ENCODE data around the gene CDX1. TPM values are rescaled to one million over a fixed set of nuclear protein-coding genes. Genes with fewer than 3 reads are reported as not detected.

Gene CDX1
- total RNA-seq, 1 experiment from 2014 or later: 0.29 TPM

DNA sequence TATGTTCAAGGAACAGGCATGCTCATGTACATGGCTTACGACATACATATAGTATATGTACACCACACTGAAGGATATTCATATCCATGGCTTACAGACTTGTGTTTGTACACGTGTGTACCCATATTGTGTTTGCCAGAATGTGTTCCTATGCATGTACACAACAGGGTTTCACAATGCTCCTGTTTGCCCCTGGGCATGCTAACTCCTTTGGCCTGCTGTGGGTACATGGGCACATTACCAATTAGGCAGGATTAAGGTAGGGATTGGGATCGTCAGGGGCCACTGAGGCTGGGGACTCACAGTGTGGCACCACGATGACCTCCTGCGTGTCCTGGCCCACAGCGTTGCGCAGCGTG lies 37.1 kb upstream of the CDX1 start:
- BruUV-seq (replicated peaks): no TSS peak
- Histone ChIP-seq H3K4me1 (peaks cover 10% of the 10 kb centered on the region), H3K36me3 (ENCODE audit: control insufficient read depth, insufficient read depth, low read length) (no peaks in the 10 kb centered on the region), H3K9me3 (no peaks in the 10 kb centered on the region), H3K27me3 (replicated peaks; ENCODE audit: control insufficient read depth, insufficient read depth, low read length) (no peaks in the 10 kb centered on the region), H3K4me3 (ENCODE audit: low read depth, low read length) (no peak overlapping the region)
- CTCF ChIA-PET: interaction anchor here (0.8 to 2.6 kb wide), 2 partner anchors 46 to 89 kb away, joined by 3 to 7 read pairs; no protein-coding TSS in a partner anchor
- POLR2A ChIA-PET: no interaction called here
- DNase-seq: no peak
- intact Hi-C loops (cut with micrococcal nuclease; ENCODE audit: unreplicated experiment): loop anchor here (10.0 kb wide), 1 partner anchor 295 kb away; no protein-coding TSS in a partner anchor
- Mint-ChIP-seq H3K4me3 (ENCODE audit: unreplicated experiment) (no peak overlapping the region), H3K4me1 (ENCODE audit: low read depth, unreplicated experiment) (peaks cover 9% of the 10 kb centered on the region), H3K36me3 (ENCODE audit: insufficient read depth, unreplicated experiment) (no peaks in the 10 kb centered on the region), H3K9me3 (ENCODE audit: unreplicated experiment) (no peaks in the 10 kb centered on the region), H3K27ac (ENCODE audit: unreplicated experiment) (no peak overlapping the region), H3K27me3 (ENCODE audit: insufficient read depth, unreplicated experiment) (no peaks in the 10 kb centered on the region)
- TF ChIP-seq, protein P1, sequence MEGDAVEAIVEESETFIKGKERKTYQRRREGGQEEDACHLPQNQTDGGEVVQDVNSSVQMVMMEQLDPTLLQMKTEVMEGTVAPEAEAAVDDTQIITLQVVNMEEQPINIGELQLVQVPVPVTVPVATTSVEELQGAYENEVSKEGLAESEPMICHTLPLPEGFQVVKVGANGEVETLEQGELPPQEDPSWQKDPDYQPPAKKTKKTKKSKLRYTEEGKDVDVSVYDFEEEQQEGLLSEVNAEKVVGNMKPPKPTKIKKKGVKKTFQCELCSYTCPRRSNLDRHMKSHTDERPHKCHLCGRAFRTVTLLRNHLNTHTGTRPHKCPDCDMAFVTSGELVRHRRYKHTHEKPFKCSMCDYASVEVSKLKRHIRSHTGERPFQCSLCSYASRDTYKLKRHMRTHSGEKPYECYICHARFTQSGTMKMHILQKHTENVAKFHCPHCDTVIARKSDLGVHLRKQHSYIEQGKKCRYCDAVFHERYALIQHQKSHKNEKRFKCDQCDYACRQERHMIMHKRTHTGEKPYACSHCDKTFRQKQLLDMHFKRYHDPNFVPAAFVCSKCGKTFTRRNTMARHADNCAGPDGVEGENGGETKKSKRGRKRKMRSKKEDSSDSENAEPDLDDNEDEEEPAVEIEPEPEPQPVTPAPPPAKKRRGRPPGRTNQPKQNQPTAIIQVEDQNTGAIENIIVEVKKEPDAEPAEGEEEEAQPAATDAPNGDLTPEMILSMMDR (IDR thresholded peaks at IDR 0.05; ENCODE audit: insufficient read depth in 1 of 2, low read depth in 1 of 2, low read length in 1 of 2, severe bottlenecking in 1 of 2, unreplicated experiment in 1 of 2): no peak

DNA sequence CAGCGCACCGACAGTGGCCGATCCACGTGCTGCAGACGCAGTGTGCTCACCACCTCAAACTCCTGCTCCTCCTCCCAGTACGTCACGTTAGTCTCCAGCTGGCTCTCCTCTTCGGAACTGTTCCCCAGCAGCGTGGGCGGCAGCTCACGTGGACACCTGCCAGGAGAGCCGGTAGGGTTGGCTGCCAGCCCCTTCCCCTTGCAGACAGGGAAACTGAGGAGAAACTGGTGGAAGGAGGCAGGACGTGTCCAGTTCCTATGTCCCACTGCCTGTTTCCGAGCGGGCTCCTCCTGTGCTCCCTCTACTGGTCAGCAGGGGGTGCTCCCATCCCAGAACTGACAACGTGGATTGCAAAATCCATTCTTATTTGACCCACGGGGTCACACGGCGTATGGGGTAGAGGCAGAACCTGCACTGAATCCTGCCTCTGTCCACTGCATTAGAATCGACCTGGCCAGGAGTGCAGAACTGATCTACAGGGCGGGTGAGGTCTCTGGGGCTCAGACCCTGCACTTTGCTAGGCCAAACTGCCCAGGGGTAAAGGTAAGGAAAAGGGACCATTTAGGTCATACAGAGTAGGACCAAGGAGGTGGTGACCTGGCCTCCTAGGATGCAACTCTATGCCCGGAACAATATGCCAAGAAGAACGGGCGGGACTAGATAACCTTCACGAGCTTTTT lies 36.6 kb upstream of the CDX1 start:
- Mint-ChIP-seq H3K36me3 (ENCODE audit: insufficient read depth, unreplicated experiment) (no peaks in the 10 kb centered on the region), H3K9me3 (ENCODE audit: unreplicated experiment) (no peaks in the 10 kb centered on the region), H3K27ac (ENCODE audit: unreplicated experiment) (no peak overlapping the region), H3K27me3 (ENCODE audit: insufficient read depth, unreplicated experiment) (no peaks in the 10 kb centered on the region), H3K4me1 (ENCODE audit: low read depth, unreplicated experiment) (peaks cover 9% of the 10 kb centered on the region), H3K4me3 (ENCODE audit: unreplicated experiment) (no peak overlapping the region)
- intact Hi-C loops (cut with micrococcal nuclease; ENCODE audit: unreplicated experiment): loop anchor here (1.0 to 10.0 kb wide), 6 partner anchors 31 to 295 kb away; no protein-coding TSS in a partner anchor
- CTCF ChIA-PET: interaction anchor here (0.7 to 2.6 kb wide), 4 partner anchors 43 to 89 kb away, joined by 3 to 7 read pairs (median 4); no protein-coding TSS in a partner anchor
- peaks cover 10% of the 10 kb centered on the region for H3K4me1 ChIP-seq
- BruUV-seq (replicated peaks): no TSS peak
- TF ChIP-seq, protein P1 (IDR thresholded peaks at IDR 0.05; ENCODE audit: insufficient read depth in 1 of 2, low read depth in 1 of 2, low read length in 1 of 2, severe bottlenecking in 1 of 2, unreplicated experiment in 1 of 2): peak; percentile 95 to 96
- POLR2A ChIA-PET: no interaction called here
- peak; percentile 80 to 86 for DNase-seq
- H3K9me3 ChIP-seq: no peaks in the 10 kb centered on the region
- no peaks in the 10 kb centered on the region for H3K36me3 ChIP-seq (ENCODE audit: control insufficient read depth, insufficient read depth, low read length)
- H3K27me3 ChIP-seq (replicated peaks; ENCODE audit: control insufficient read depth, insufficient read depth, low read length): no peaks in the 10 kb centered on the region
- H3K4me3 ChIP-seq (ENCODE audit: low read depth, low read length): no peak overlapping the region

DNA sequence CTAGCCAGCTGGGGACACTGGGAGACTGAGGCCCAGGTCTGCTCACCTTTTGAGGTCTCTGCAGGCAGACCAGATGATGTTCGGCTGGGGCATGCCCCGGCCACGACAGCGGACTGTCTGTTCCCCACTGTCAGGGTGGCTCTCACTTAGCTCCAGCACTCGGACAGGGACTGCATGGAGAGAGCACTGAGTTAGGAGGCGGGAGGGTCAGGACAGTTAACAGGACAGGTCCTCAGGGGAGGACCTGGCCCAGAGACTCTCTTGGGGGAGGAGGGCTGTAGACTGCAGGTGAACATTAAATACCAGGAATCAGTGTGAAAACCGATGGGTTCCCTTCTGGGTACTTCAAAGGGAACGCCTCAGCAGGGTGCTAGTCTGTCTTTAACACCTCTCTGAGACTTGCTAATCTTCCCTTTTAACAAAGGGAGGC lies 36.1 kb upstream of the CDX1 start:
- peaks cover 9% of the 10 kb centered on the region for H3K4me1 Mint-ChIP-seq (ENCODE audit: low read depth, unreplicated experiment)
- Histone ChIP-seq H3K27me3 (replicated peaks; ENCODE audit: control insufficient read depth, insufficient read depth, low read length) (no peaks in the 10 kb centered on the region), H3K36me3 (ENCODE audit: control insufficient read depth, insufficient read depth, low read length) (no peaks in the 10 kb centered on the region), H3K9me3 (no peaks in the 10 kb centered on the region), H3K4me3 (ENCODE audit: low read depth, low read length) (no peak overlapping the region), H3K4me1 (peaks cover 10% of the 10 kb centered on the region)
- no peaks in the 10 kb centered on the region for H3K27me3 Mint-ChIP-seq (ENCODE audit: insufficient read depth, unreplicated experiment)
- no peak for DNase-seq
- TF ChIP-seq, protein P1 (IDR thresholded peaks at IDR 0.05; ENCODE audit: insufficient read depth in 1 of 2, low read depth in 1 of 2, low read length in 1 of 2, severe bottlenecking in 1 of 2, unreplicated experiment in 1 of 2): no peak
- ChIA-PET CTCF (interaction anchor here (0.7 to 2.6 kb wide), 3 partner anchors 43 to 88 kb away, joined by 3 to 7 read pairs (median 4); no protein-coding TSS in a partner anchor), POLR2A (no interaction called here)
- H3K36me3 Mint-ChIP-seq (ENCODE audit: insufficient read depth, unreplicated experiment): no peaks in the 10 kb centered on the region
- H3K4me3 Mint-ChIP-seq (ENCODE audit: unreplicated experiment): no peak overlapping the region
- intact Hi-C loops (cut with micrococcal nuclease; ENCODE audit: unreplicated experiment): loop anchor here (1.0 kb wide), 5 partner anchors 31 to 220 kb away; no protein-coding TSS in a partner anchor
- BruUV-seq (replicated peaks): no TSS peak
- no peak overlapping the region for H3K27ac Mint-ChIP-seq (ENCODE audit: unreplicated experiment)
- no peaks in the 10 kb centered on the region for H3K9me3 Mint-ChIP-seq (ENCODE audit: unreplicated experiment)

Data from Caco-2 (cell line).